Stomach (tissue), 4 donors: ENCODE results near the gene ACYP1.

Experiments used
- POLR2A ChIP-seq, 4 donors: fragments of 450-650 bp; IDR thresholded peaks; one replicate each; pipeline ENCODE4 v1.6.1; 2016; ENCODE audit warnings: antibody characterized with exemption in 4 of 4, control low read depth in 2 of 4, mild to moderate bottlenecking in 1 of 4, moderate library complexity in 1 of 4
- TF ChIP-seq, protein P1 (sequence below), 7 experiments: fragments of 450-650 bp in 4 of 7; fragments of 200-600 bp in 3 of 7; sonication (generic) in 3 of 7; IDR thresholded peaks; one replicate each; pipeline ENCODE4 v1.5.1; 2016 to 2019; ENCODE audit warnings: antibody characterized with exemption in 7 of 7, control low read depth in 2 of 7, mild to moderate bottlenecking in 1 of 7

DNA sequence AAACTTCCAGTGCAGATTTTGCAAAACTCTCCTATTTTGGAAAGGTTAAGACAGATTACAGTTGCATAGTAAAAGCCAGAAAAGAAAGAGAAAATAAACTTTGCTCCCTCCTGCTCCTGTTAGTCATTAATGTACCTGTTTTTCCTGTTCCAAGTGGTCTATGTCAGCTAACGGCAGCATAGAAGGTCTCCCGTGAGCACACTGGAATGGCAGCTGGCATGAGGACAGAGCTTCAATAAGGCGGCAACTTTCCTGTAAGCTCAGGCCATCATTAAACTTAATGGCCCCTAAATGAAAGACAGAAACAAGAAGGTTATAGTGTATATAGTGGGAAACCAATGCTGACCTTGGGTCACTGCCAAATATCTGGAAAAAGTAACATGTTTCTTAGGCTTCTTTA, 45.1 kb downstream of the ACYP1 start:
- TF ChIP-seq, protein P1, sequence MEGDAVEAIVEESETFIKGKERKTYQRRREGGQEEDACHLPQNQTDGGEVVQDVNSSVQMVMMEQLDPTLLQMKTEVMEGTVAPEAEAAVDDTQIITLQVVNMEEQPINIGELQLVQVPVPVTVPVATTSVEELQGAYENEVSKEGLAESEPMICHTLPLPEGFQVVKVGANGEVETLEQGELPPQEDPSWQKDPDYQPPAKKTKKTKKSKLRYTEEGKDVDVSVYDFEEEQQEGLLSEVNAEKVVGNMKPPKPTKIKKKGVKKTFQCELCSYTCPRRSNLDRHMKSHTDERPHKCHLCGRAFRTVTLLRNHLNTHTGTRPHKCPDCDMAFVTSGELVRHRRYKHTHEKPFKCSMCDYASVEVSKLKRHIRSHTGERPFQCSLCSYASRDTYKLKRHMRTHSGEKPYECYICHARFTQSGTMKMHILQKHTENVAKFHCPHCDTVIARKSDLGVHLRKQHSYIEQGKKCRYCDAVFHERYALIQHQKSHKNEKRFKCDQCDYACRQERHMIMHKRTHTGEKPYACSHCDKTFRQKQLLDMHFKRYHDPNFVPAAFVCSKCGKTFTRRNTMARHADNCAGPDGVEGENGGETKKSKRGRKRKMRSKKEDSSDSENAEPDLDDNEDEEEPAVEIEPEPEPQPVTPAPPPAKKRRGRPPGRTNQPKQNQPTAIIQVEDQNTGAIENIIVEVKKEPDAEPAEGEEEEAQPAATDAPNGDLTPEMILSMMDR (IDR thresholded peaks at IDR 0.05): no peak
- no peak for TF ChIP-seq POLR2A (IDR thresholded peaks at IDR 0.05)
